DMS 273 (cell line): ENCODE data around the gene TMEM150B.

ENCODE experiments used
- DNase-seq: peaks from one replicate; lab custom pipeline; 2025; ENCODE audit not compliant: unreplicated experiment; lab: John Stamatoyannopoulos, UW

Gene TMEM150B

GRCh38 chr19:55308281-55308680 lies 16.9 kb downstream of the TMEM150B start:
- DNase-seq, result no peak

GRCh38 chr19:55306712-55307111 lies 18.4 kb downstream of the TMEM150B start:
- DNase-seq, result no peak

GRCh38 chr19:55305983-55306562 lies 19.1 kb downstream of the TMEM150B start:
- DNase-seq, result no peak

GRCh38 chr19:55305491-55305890 lies 19.6 kb downstream of the TMEM150B start:
- DNase-seq, result peak; percentile 70

- DNase-seq, result no peak
These were observed 20.2 kb downstream of the TMEM150B start for GRCh38 chr19:55304980-55305379.

GRCh38 chr19:55304279-55304978 lies 20.7 kb downstream of the TMEM150B start:
- DNase-seq, result peak; percentile 68

GRCh38 chr19:55303477-55303876 lies 21.7 kb downstream of the TMEM150B start:
- no peak for DNase-seq

- no peak for DNase-seq
These were observed 22.8 kb downstream of the TMEM150B start for GRCh38 chr19:55302318-55302703.

GRCh38 chr19:55301459-55302317 lies 23.5 kb downstream of the TMEM150B start:
- peak; percentile 92 for DNase-seq

GRCh38 chr19:55300886-55301458 lies 24.2 kb downstream of the TMEM150B start:
- no peak for DNase-seq

- DNase-seq, result no peak
These were observed 25.1 kb downstream of the TMEM150B start for GRCh38 chr19:55299991-55300390.

GRCh38 chr19:55297267-55297666 lies 27.9 kb downstream of the TMEM150B start:
- DNase-seq, result no peak

- DNase-seq, result peak; percentile 84
These were observed 35.9 kb downstream of the TMEM150B start for GRCh38 chr19:55289117-55289796.

- DNase-seq, result no peak
These were observed 37.6 kb downstream of the TMEM150B start for GRCh38 chr19:55287361-55288079.

- no peak for DNase-seq
These were observed 39.8 kb downstream of the TMEM150B start for GRCh38 chr19:55285229-55285890.

- no peak for DNase-seq
These were observed 40.6 kb downstream of the TMEM150B start for GRCh38 chr19:55284405-55285058.

- peak; percentile 88 for DNase-seq
These were observed 41.4 kb downstream of the TMEM150B start, which contains the start of gene BRSK1 for GRCh38 chr19:55283548-55284377. BRSK1 (plus strand) TSS chr19:55283997; CDS start chr19:55284443, 446 bp downstream.
